GM19467 (cell line): ENCODE results near the gene HOXA5.

Experiments used
- ATAC-seq: cut with Tn5 transposase; IDR thresholded peaks from one replicate; pipeline ENCODE4 v1.9.1; 2021; ENCODE audit warnings: mild to moderate bottlenecking, moderate library complexity; ENCODE audit not compliant: unreplicated experiment

HOXA5 gene

DNA sequence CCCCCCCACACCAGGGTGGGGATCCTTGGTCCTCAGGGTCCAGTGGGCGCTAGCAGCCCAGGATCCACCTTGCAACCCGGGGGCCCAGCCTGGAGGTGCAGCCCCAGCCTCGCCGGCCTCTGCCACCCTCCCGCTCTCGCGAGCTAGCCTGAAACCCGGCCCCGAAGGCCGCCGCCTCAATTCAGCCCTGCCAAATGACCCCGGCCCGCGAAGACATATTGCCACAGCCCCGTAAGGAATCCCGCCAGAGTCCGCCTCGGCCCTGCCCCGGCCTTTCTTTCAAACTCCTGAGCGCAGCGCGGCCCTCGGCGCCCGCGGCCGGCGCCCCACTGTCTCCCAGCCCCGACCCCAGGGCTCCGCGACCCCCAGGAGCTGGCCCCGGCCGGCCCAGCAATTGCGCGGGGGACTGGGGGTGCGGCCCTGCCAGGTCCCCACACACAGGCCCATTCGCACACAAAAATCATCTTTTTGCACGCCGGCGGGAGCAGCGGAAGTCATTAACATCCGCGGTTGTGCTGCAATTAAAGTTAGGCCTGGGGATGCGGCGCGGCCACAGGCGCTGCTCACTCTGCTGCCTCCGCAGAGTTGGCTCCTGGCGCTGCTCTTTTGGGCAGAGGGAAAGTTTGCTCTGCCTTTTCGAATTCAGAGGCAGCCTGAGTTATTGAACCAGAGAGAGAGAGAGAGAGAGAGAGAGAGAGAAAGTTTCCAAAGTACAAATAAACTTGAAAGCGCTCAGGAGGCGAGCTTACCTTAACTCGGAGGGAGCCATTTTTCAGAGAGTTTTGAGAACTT is 4.0 kb downstream of the HOXA5 start:
- ATAC-seq = no peak

DNA sequence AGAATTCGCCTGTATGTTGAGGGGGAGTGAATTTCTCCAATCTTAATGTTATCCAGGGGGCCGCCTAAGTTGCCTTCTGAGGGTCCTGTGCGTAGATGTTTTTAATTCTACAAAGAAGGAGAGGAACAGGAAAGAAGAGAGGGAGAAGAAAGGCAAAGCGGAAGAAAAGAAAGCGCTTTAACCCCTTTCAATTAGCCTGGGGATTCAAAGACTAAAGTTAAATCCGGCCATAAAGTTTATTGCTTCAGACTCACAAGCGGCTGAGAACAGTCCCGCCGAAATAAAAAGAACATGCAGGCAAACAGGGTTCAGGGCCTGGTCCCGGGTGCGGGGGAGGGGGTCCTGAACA is 4.5 kb downstream of the HOXA5 start:
- ATAC-seq = no peak

- no peak for ATAC-seq
These were observed 5.0 kb downstream of the HOXA5 start for GRCh38 chr7:27138472-27138871.

GRCh38 chr7:27137640-27138315 is 5.7 kb downstream of the HOXA5 start:
- ATAC-seq = no peak

- ATAC-seq = no peak
These were observed 9.1 kb downstream of the HOXA5 start for GRCh38 chr7:27134392-27134791.

GRCh38 chr7:27133409-27134231 is 9.9 kb downstream of the HOXA5 start:
- no peak for ATAC-seq

GRCh38 chr7:27132978-27133377 is 10.5 kb downstream of the HOXA5 start:
- no peak for ATAC-seq

- ATAC-seq = no peak
These were observed 11.3 kb downstream of the HOXA5 start for GRCh38 chr7:27132214-27132613.

DNA sequence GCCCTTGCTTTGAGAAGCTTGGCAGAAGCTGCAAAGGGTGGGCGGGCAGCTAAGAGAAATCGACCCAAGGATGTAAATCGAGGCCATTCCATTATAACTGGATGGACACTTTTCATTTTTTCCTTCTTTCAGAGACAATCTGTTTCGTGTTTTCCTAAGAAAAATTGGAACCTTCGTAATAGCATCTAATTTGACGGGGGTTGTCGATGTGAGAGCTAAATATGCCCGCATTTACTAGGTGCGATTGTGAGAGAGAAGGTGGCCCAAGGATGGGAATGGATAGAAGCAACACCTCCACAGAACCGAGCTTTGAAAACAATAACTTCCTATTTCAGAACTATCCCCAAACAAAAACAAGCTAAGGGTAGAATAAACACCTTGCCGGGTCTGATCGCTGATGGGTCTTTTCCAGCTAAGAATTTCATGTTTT is 12.1 kb downstream of the HOXA5 start:
- ATAC-seq = no peak

DNA sequence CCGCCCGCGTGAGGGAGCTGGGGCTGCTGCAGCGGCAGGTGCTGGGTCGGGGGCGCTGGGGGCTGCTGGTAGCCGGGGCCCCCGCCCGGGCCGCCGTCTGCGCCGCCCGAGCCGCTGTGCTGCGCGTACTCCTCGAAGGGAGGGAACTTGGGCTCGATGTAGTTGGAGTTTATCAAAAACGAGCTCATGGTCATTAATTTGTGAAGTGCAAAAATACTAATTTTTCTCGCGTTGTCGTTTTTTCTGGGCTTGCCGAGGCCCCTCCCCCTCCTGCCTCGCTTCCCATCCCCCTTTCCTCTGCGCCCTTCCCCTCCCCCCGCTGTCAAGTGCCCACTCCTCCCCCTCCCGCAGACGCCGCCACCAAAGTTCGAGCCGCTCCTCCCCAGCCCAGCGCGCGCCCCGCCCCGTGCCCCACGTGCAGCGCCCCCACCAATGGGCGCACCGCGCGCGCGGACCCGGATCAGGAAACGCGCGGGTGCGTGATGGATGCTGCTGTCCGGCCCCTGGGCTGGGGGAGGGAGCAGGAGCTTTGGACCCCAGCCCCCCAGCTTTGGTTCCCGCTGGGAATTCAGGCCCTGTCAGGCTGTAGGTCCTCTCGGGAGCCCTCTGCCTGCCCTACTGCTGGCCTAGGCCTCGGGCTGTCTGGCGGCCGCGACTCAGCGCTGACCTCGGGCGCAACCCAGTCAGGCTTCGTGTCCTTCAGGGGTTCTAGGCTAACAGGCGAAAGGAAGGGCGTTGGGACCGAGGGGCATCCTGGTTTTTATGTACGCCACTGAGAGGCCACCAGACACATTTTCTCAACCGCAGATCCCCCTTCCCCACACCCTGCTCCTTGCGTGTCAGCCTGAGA is 12.7 kb downstream of the HOXA5 start, which contains the start of gene HOXA4:
Gene HOXA4 (minus strand): TSS at position 218 of the 850 bp plus-strand sequence. CDS start 24 bp downstream, at position 194.
- ATAC-seq = peak; percentile 77

DNA sequence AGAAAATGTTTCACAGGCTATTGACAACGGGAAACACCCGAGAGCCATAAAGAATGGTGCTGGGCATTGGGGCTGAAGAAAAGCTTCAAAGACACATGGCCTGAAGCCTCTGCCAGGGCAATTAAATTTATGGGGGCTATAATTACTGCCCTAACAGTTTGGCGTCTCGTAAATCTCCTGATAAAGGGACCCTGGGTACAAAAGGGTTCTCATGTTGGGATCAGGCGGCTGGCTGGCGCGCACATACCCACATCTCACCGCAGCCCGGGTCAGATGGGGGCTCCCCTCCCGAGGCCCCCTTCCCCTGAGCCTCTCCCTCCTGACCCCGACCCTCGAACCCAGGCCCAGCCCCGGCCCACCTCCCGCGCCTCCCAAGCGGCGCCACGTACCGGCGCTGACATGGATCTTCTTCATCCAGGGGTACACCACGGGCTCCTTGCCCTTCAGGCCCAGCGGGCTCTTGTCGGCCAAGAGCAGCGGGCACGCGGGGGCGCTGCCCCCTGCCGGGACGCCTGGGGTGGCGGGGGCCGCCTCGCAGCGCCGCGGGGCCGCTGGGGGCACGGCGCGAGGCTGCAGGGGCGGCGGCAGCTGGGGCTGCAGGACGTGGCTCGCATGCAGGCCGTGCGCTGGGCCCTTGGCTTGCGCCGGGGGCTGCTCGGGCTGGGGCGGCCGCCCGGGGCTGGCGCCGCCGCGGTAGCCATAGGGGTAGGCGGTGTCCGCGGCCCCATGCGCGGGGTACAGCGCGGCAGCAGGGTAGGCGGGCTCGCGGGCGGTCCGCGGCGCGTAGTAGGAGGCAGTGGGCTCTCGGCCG is 13.5 kb downstream of the HOXA5 start:
- ATAC-seq = peak; percentile 36

GRCh38 chr7:27128776-27129728 is 14.4 kb downstream of the HOXA5 start:
- ATAC-seq = no peak

DNA sequence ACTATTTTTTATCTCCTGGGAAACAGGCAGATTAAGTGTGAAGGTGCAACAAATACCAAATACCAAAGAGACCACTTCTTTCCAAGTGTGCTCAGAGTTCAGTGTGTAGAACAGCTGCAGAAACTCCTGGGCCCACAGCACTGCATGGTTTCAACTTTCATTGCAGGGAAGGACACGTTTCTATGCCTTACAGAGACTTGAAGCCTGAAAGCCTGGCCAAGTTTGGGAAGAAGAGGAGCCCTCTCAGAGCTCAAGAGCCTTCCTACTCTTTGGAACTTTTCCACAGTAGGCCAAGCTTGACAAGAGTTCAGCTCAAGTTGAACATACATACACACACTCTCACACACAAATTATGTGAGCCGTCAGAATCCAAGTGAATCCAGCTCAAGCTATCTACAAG is 15.4 kb downstream of the HOXA5 start:
- no peak for ATAC-seq

GRCh38 chr7:27126596-27127327 is 16.7 kb downstream of the HOXA5 start:
- no peak for ATAC-seq

DNA sequence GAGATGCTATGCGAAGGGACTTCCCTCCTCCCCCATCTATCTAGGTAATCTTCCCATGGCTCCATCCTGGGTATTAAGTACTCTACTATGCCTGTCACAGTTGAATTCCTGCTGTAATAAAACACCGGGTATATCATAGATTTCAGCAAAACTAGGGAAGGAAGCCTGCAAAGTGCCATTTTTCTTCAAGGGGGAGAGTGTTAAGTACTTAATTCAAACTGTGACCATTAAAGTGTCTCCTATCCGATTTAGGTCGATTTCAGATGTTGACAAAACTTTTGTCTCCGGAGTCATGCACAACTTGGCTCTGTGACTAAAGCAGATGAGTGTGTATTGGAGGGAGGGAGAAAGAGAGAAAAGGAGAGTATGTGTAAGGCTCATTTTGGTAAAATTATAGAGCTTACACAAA is 17.5 kb downstream of the HOXA5 start:
- ATAC-seq = no peak

GRCh38 chr7:27124902-27125689 is 18.4 kb downstream of the HOXA5 start:
- ATAC-seq = no peak
